ENCODE results near the gene PODNL1. TPM values are rescaled to one million over a fixed set of nuclear protein-coding genes. Genes with fewer than 3 reads are reported as not detected.

PODNL1 gene
- total RNA-seq, 5 donors from 2014 or later (not counting 1 experiment from before 2014, with no cell fraction given) = 0.09 TPM; not detected in 4

DNA sequence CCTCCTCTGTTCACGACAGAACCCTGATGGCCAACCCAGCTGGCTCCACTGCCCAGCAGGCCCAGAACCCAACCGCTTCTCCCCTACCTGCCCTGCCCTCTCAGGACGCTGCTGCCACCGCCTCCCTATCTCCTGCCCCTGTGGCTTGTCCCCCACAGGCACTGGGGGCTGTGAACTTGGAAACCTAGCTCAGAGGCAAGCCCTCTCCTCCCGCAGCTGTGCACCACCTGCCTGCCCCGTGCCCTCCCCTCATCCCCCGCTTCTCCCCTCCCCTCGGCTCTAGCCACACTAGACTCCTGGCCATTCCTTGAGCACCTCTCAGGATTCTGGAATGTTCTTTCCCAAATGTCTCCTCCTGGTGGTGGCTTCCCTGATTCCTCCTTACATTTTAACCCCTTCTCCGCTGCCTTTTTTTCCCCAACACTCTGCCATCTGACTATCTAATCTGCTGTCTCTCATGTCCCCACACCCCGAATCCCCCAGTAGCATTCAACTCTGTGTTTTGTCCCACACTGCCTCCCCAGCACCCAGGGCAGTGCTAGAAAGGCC is 54.6 kb downstream of the PODNL1 start:
- Histone ChIP-seq H3K4me3 (ENCODE audit: control insufficient read depth in 1 of 2, extremely low read depth in 1 of 2, low read length in 1 of 2) (no peak overlapping the region), H3K4me1 (ENCODE audit: control insufficient read depth in 1 of 2, extremely low read depth in 1 of 2, insufficient read depth in 2 of 2, low read length in 2 of 2) (peaks cover 33 to 91% of the 10 kb centered on the region in 2 experiments), H3K27me3 (replicated peaks in 1 of 2; ENCODE audit: control insufficient read depth in 2 of 2, extremely low read depth in 1 of 2, insufficient read depth in 2 of 2, low read length in 1 of 2) (no peaks in the 10 kb centered on the region), H3K36me3 (ENCODE audit: control insufficient read depth in 2 of 2, extremely low read depth in 1 of 2, insufficient read depth in 1 of 2, low read length in 1 of 2) (no peaks in the 10 kb centered on the region), H3K9me3 (no peaks in the 10 kb centered on the region), H3K27ac (ENCODE audit: low read length) (no peak overlapping the region)
- Mint-ChIP-seq H3K36me3 (no peaks in the 10 kb centered on the region), H3K9me3 (no peaks in the 10 kb centered on the region), H3K27ac (peak overlapping the region in 1 of 2 donors; percentile 27), H3K4me3 (peak overlapping the region in 1 of 3 donors; percentile 44), H3K27me3 (no peaks in the 10 kb centered on the region), H3K4me1 (peaks cover 37 to 52% (median 46%) of the 10 kb centered on the region in 3 donors)
- POLR2A ChIA-PET = interaction anchor here in 1 of 2 donors (0.6 kb wide), 1 partner anchor 231 kb away, joined by 3 read pairs; no protein-coding TSS in a partner anchor
- WGBS (ENCODE audit: insufficient coverage) = 95% methylated on average over 9 of the region's 10 CpGs
- DNase-seq = no peak
- no peak for ATAC-seq (replicated peaks in 1 of 4)
- CTCF ChIA-PET = interaction anchor here in 1 of 2 donors (0.6 kb wide), 1 partner anchor 132 kb away, joined by 3 read pairs; no protein-coding TSS in a partner anchor

DNA sequence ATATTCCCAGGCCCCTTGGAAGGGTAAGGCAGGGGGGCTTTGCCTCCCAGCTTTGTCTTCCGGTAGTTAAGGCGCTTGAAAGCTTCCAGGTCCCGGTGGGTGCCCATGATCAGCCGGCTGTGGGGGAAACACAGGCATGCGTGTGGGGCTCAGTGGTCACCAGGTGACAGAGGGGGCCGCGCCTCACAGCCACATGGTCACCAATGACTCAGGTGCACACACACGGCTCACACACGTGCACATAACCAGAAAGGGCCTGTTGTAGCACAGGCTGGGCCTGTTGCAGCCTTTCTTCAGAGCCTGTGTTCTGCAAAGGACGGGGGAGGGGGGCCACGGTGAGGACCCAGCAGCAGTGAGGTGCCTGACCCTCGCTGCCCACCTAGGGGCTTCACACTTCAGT is 55.4 kb downstream of the PODNL1 start:
- Mint-ChIP-seq H3K27ac (peak overlapping the region; percentile 66 to 81), H3K9me3 (no peaks in the 10 kb centered on the region), H3K4me3 (peak overlapping the region in 1 of 3 donors; percentile 71), H3K36me3 (no peaks in the 10 kb centered on the region), H3K4me1 (peaks cover 37 to 52% (median 46%) of the 10 kb centered on the region in 3 donors), H3K27me3 (no peaks in the 10 kb centered on the region)
- Histone ChIP-seq H3K27ac (ENCODE audit: low read length) (peak overlapping the region; percentile 56), H3K36me3 (ENCODE audit: control insufficient read depth in 2 of 2, extremely low read depth in 1 of 2, insufficient read depth in 1 of 2, low read length in 1 of 2) (no peaks in the 10 kb centered on the region), H3K9me3 (no peaks in the 10 kb centered on the region), H3K27me3 (replicated peaks in 1 of 2; ENCODE audit: control insufficient read depth in 2 of 2, extremely low read depth in 1 of 2, insufficient read depth in 2 of 2, low read length in 1 of 2) (peaks cover 0 to under 1% of the 10 kb centered on the region in 2 experiments), H3K4me3 (ENCODE audit: control insufficient read depth in 1 of 2, extremely low read depth in 1 of 2, low read length in 1 of 2) (peak overlapping the region in 1 of 2 donors; percentile 10), H3K4me1 (ENCODE audit: control insufficient read depth in 1 of 2, extremely low read depth in 1 of 2, insufficient read depth in 2 of 2, low read length in 2 of 2) (peaks cover 33 to 85% of the 10 kb centered on the region in 2 experiments)
- no peak for ATAC-seq (replicated peaks in 1 of 4)
- DNase-seq = no peak
- ChIA-PET CTCF (interaction anchor here in 1 of 2 donors (0.8 to 1.0 kb wide), 4 partner anchors 149 to 418 kb away, joined by 3 read pairs; partner anchors contain the start of genes ASF1B and IL27RA), POLR2A (interaction anchor here in 1 of 2 donors (0.6 kb wide), 1 partner anchor 232 kb away, joined by 3 read pairs; no protein-coding TSS in a partner anchor)
- WGBS (ENCODE audit: insufficient coverage) = 80% methylated on average over 10 of the region's 12 CpGs

DNA sequence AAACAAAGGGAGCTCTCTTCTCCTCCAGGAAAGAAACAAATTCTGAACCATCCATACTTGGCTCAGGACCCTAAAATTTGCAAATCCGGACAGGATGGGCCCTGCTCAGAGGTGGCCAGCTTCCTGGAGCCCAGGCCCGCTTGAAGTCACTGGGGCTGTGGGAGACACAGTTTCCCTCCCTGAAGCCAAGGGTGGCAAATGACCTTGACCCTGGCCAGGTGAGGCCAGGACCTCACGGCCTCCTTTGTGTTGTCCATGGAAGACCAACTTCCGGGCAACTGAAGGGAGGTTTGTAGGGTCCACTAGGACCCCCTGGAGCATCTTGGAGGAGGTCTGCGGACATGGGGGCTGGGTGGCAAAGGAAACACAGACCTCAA is 55.8 kb downstream of the PODNL1 start:
- Histone ChIP-seq H3K4me3 (ENCODE audit: control insufficient read depth in 1 of 2, extremely low read depth in 1 of 2, low read length in 1 of 2) (peak overlapping the region in 1 of 2 donors; percentile 10), H3K9me3 (no peaks in the 10 kb centered on the region), H3K36me3 (ENCODE audit: control insufficient read depth in 2 of 2, extremely low read depth in 1 of 2, insufficient read depth in 1 of 2, low read length in 1 of 2) (no peaks in the 10 kb centered on the region), H3K4me1 (ENCODE audit: control insufficient read depth in 1 of 2, extremely low read depth in 1 of 2, insufficient read depth in 2 of 2, low read length in 2 of 2) (peaks cover 33 to 80% of the 10 kb centered on the region in 2 experiments), H3K27ac (ENCODE audit: low read length) (peak overlapping the region; percentile 56), H3K27me3 (replicated peaks in 1 of 2; ENCODE audit: control insufficient read depth in 2 of 2, extremely low read depth in 1 of 2, insufficient read depth in 2 of 2, low read length in 1 of 2) (peaks cover 0 to 3% of the 10 kb centered on the region in 2 experiments)
- WGBS (ENCODE audit: insufficient coverage) = no CpG with 5 or more reads among the region's 5 CpGs
- Mint-ChIP-seq H3K4me1 (peaks cover 37 to 49% (median 45%) of the 10 kb centered on the region in 3 donors), H3K4me3 (peak overlapping the region in 2 of 3 donors; percentile 41 to 71), H3K27me3 (no peaks in the 10 kb centered on the region), H3K9me3 (no peaks in the 10 kb centered on the region), H3K27ac (peak overlapping the region; percentile 81 to 85), H3K36me3 (no peaks in the 10 kb centered on the region)
- ATAC-seq (replicated peaks in 1 of 4) = no peak
- POLR2A ChIA-PET = interaction anchor here in 1 of 2 donors (0.6 kb wide), 1 partner anchor 501 kb away, joined by 4 read pairs; no protein-coding TSS in a partner anchor
- no peak for DNase-seq
- CTCF ChIA-PET = interaction anchor here (0.6 to 1.0 kb wide), 7 partner anchors 21 to 421 kb away, joined by 3 to 5 read pairs (median 3); partner anchors contain the start of genes ASF1B (in 1 of the 2) and IL27RA (in 1 of the 2)

GRCh38 chr19:13881692-13882418 is 56.4 kb downstream of the PODNL1 start:
- Mint-ChIP-seq H3K9me3 (no peaks in the 10 kb centered on the region), H3K27me3 (no peaks in the 10 kb centered on the region), H3K36me3 (no peaks in the 10 kb centered on the region), H3K4me1 (peaks cover 37 to 46% (median 41%) of the 10 kb centered on the region in 3 donors), H3K27ac (peak overlapping the region; percentile 81 to 85), H3K4me3 (peak overlapping the region; percentile 10 to 71 (median 41))
- peaks cover 33 to 75% of the 10 kb centered on the region in 2 experiments for H3K4me1 ChIP-seq (ENCODE audit: control insufficient read depth in 1 of 2, extremely low read depth in 1 of 2, insufficient read depth in 2 of 2, low read length in 2 of 2)
- H3K9me3 ChIP-seq = no peaks in the 10 kb centered on the region
- peak in 14 of 35 experiments; percentile 27 to 68 (median 40) for DNase-seq
- H3K27ac ChIP-seq (ENCODE audit: low read length) = peak overlapping the region; percentile 56
- ATAC-seq (replicated peaks in 1 of 4) = peak in 3 of 4 experiments; percentile 10 to 33 (median 32)
- no peaks in the 10 kb centered on the region for H3K36me3 ChIP-seq (ENCODE audit: control insufficient read depth in 2 of 2, extremely low read depth in 1 of 2, insufficient read depth in 1 of 2, low read length in 1 of 2)
- peaks cover 0 to 9% of the 10 kb centered on the region in 2 experiments for H3K27me3 ChIP-seq (replicated peaks in 1 of 2; ENCODE audit: control insufficient read depth in 2 of 2, extremely low read depth in 1 of 2, insufficient read depth in 2 of 2, low read length in 1 of 2)
- WGBS (ENCODE audit: insufficient coverage) = 9% methylated on average over 11 of the region's 17 CpGs
- H3K4me3 ChIP-seq (ENCODE audit: control insufficient read depth in 1 of 2, extremely low read depth in 1 of 2, low read length in 1 of 2) = peak overlapping the region; percentile 14 to 38
- ChIA-PET POLR2A (interaction anchor here in 1 of 2 donors (0.6 kb wide), 1 partner anchor 502 kb away, joined by 4 read pairs; no protein-coding TSS in a partner anchor), CTCF (interaction anchor here (0.6 to 1.0 kb wide), 9 partner anchors 21 to 625 kb away, joined by 3 to 6 read pairs (median 3); partner anchors contain the start of genes ASF1B (in 1 of the 2) and IL27RA (in 1 of the 2))

DNA sequence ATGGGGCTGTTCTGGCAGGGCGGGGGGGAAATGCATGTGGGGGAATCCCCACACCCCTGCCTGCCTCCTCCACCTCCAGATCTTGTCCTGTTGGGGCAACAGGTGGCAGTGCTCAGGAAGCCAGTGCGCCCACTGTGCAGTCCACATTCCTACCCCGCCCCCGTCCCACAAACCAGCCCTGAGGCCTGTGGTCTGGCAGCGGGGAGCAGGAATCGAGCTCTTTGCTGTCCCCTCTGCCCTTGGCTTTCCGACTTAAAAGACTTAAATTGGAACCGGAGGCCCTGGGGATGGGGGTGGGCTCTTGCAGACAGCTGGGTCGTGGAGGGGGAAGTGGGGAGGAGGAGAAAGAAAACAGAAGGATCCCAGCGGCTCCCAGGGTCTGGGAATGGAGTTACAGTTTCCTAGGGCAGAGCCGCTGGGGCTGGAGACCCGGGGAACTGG is 56.9 kb downstream of the PODNL1 start:
- Mint-ChIP-seq H3K27me3 (no peaks in the 10 kb centered on the region), H3K9me3 (no peaks in the 10 kb centered on the region), H3K36me3 (no peaks in the 10 kb centered on the region), H3K4me1 (peaks cover 37 to 45% (median 39%) of the 10 kb centered on the region in 3 donors), H3K27ac (peak overlapping the region; percentile 81 to 85), H3K4me3 (peak overlapping the region in 2 of 3 donors; percentile 41 to 71)
- Histone ChIP-seq H3K4me1 (ENCODE audit: control insufficient read depth in 1 of 2, extremely low read depth in 1 of 2, insufficient read depth in 2 of 2, low read length in 2 of 2) (peaks cover 33 to 69% of the 10 kb centered on the region in 2 experiments), H3K36me3 (ENCODE audit: control insufficient read depth in 2 of 2, extremely low read depth in 1 of 2, insufficient read depth in 1 of 2, low read length in 1 of 2) (no peaks in the 10 kb centered on the region), H3K27me3 (replicated peaks in 1 of 2; ENCODE audit: control insufficient read depth in 2 of 2, extremely low read depth in 1 of 2, insufficient read depth in 2 of 2, low read length in 1 of 2) (peaks cover 0 to 15% of the 10 kb centered on the region in 2 experiments), H3K4me3 (ENCODE audit: control insufficient read depth in 1 of 2, extremely low read depth in 1 of 2, low read length in 1 of 2) (peak overlapping the region; percentile 14 to 38), H3K27ac (ENCODE audit: low read length) (peak overlapping the region; percentile 56), H3K9me3 (no peaks in the 10 kb centered on the region)
- DNase-seq (peak in 2 of 35 experiments; percentile 18 to 58), ATAC-seq (replicated peaks in 1 of 4) (no peak)
- POLR2A ChIA-PET = no interaction called here
- CTCF ChIA-PET = interaction anchor here (0.5 to 1.0 kb wide), 6 partner anchors 18 to 626 kb away, joined by 3 to 6 read pairs (median 3); no protein-coding TSS in a partner anchor
- WGBS (ENCODE audit: insufficient coverage) = 21% methylated on average over 5 of the region's 12 CpGs

Measured in T-cell (primary cell).